PC-3 (cell line): ENCODE results near the gene ETV6. TPM values are rescaled to one million over a fixed set of nuclear protein-coding genes. Genes with fewer than 3 reads are reported as not detected.

Experiments
- ATAC-seq: fragments of 200-7000 bp; cut with Tn5 transposase; 2 replicates; pipeline ENCODE4 v1.9.1; 2020; ENCODE audit warnings: mild to moderate bottlenecking, moderate library complexity
- BruUV-seq: library from RNA; stranded (reverse); fragments of 400-500 nt; replicated peaks from 2 replicates; lab custom pipeline; 2021; lab: Mats Ljungman, UMichigan
- CTCF ChIA-PET: fragments of 300-600 bp; sonication (Branson Sonifier 250); formaldehyde crosslinking; loops from one replicate; lab custom pipeline; 2022; ENCODE audit warnings: antibody characterized with exemption; lab: Charles Lee
- POLR2A ChIA-PET: fragments of 300-600 bp; sonication (Branson Sonifier 250); formaldehyde crosslinking; loops from one replicate; lab custom pipeline; 2022; ENCODE audit warnings: antibody characterized with exemption; ENCODE audit not compliant: unreplicated experiment; lab: Charles Lee
- DNase-seq: peaks from one replicate; pipeline ENCODE4 v3.0.0-alpha.2; 2015
- H2AFZ ChIP-seq: fragments of 300-600 bp; sonication (generic); 2 replicates; pipeline ENCODE4 v1.6.0; 2016; ENCODE audit warnings: antibody characterized with exemption, low read length
- H3F3A ChIP-seq: fragments of 300-600 bp; sonication (generic); one replicate; pipeline ENCODE4 v1.6.0; 2017; ENCODE audit warnings: antibody characterized with exemption, low read length, control low read depth, mild to moderate bottlenecking; ENCODE audit not compliant: unreplicated experiment
- H3K27ac ChIP-seq: fragments of 300-600 bp; sonication (generic); 2 replicates; pipeline ENCODE4 v1.5.1; 2016; ENCODE audit warnings: mild to moderate bottlenecking, low read length
- H3K27me3 ChIP-seq: fragments of 300-600 bp; sonication (generic); 2 replicates; pipeline ENCODE4 v1.6.1; 2016; ENCODE audit warnings: low read length, mixed read lengths
- H3K36me3 ChIP-seq: fragments of 300-600 bp; sonication (generic); 2 replicates; pipeline ENCODE4 v1.6.1; 2016; ENCODE audit warnings: low read depth, mixed run types, low read length, mixed read lengths
- H3K4me1 ChIP-seq: fragments of 300-600 bp; sonication (generic); 2 replicates; pipeline ENCODE4 v1.5.1; 2016; ENCODE audit warnings: low read length; ENCODE audit not compliant: insufficient read depth
- H3K4me2 ChIP-seq: fragments of 300-600 bp; sonication (generic); 2 replicates; pipeline ENCODE4 v1.6.0; 2016; ENCODE audit warnings: low read length
- H3K4me3 ChIP-seq: fragments of 300-600 bp; sonication (generic); 2 replicates; pipeline ENCODE4 v1.5.1; 2016; ENCODE audit warnings: mild to moderate bottlenecking, low read length, mixed read lengths
- H3K79me2 ChIP-seq: fragments of 300-600 bp; sonication (generic); 2 replicates; pipeline ENCODE4 v1.6.1; 2017; ENCODE audit warnings: low read length, mixed read lengths
- H3K9ac ChIP-seq: fragments of 300-600 bp; sonication (generic); 2 replicates; pipeline ENCODE4 v1.6.0; 2016; ENCODE audit warnings: mild to moderate bottlenecking, low read length
- H3K9me2 ChIP-seq: fragments of 300-600 bp; sonication (generic); replicated peaks from 2 replicates; pipeline ENCODE4 v1.6.1; 2016; ENCODE audit warnings: mixed run types, low read length, mixed read lengths
- H3K9me3 ChIP-seq: fragments of 300-600 bp; sonication (generic); 2 replicates; pipeline ENCODE4 v1.6.1; 2016; ENCODE audit warnings: low read length, mixed read lengths
- H4K20me1 ChIP-seq: fragments of 300-600 bp; sonication (generic); 2 replicates; pipeline ENCODE4 v1.6.1; 2016; ENCODE audit warnings: low read length, mixed read lengths
- EZH2 ChIP-seq: fragments of 300-600 bp; sonication (generic); IDR thresholded peaks from one replicate; pipeline ENCODE4 v1.6.1; 2017; ENCODE audit warnings: antibody characterized with exemption, mild to moderate bottlenecking, low read length; ENCODE audit not compliant: unreplicated experiment
- EZH2phosphoT487 ChIP-seq: fragments of 300-600 bp; sonication (generic); IDR thresholded peaks from 2 replicates; pipeline ENCODE4 v1.6.1; 2018; ENCODE audit warnings: mild to moderate bottlenecking, antibody characterized with exemption, low read length, borderline replicate concordance
- intact Hi-C: fragments of 100-400 bp; cut with micrococcal nuclease; formaldehyde crosslinking; loops from 2 replicates; pipeline ENCODE4 v1.9.0; 2023
- total RNA-seq: library from RNA; depleted of rRNA; stranded (reverse); fragments of >200 nt; gene quantifications from 2 replicates; pipeline ENCODE4 v1.2.3, GENCODE V29; 2014
- TF ChIP-seq, protein P1 (sequence below): fragments of 300-600 bp; sonication (generic); conservative IDR thresholded peaks from 2 replicates; pipeline ENCODE4 v1.5.1; 2017; ENCODE audit warnings: antibody characterized with exemption, low read depth, mild to moderate bottlenecking, low read length

The ETV6 gene
- total RNA-seq, 1 experiment from 2014 or later: 5.0 TPM

DNA sequence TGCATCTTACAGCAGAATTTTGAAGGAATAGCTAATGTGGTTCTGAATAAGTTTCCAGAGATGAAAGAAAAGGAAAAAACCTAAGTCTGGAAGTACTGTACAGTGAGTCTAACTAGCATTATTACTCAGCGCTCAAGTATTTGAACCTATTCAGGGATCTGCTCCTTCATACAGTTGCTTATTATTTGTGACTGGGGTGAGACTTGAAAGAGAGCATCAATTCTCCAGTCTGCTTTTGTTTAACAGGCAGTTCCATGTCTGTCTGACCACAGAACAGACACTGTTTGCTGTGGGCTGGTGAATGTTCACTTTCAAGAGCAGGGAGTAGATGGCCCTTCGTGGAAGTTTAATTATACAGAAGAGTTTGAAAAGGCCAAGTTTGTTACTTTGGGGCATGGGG lies 9.3 kb downstream of the ETV6 start:
- Histone ChIP-seq H4K20me1 (no peaks in the 10 kb centered on the region), H3K4me2 (no peak overlapping the region), H3K27ac (no peak overlapping the region), H3F3A (no peaks in the 10 kb centered on the region), H3K27me3 (no peaks in the 10 kb centered on the region), H3K4me3 (no peak overlapping the region), H3K9me2 (no peaks in the 10 kb centered on the region), H3K9me3 (no peaks in the 10 kb centered on the region), H3K4me1 (no peaks in the 10 kb centered on the region), H3K9ac (no peak overlapping the region), H3K36me3 (no peaks in the 10 kb centered on the region), H2AFZ (no peak overlapping the region), H3K79me2 (peaks cover 26% of the 10 kb centered on the region)
- CTCF ChIA-PET: no interaction called here
- TF ChIP-seq, protein P1, sequence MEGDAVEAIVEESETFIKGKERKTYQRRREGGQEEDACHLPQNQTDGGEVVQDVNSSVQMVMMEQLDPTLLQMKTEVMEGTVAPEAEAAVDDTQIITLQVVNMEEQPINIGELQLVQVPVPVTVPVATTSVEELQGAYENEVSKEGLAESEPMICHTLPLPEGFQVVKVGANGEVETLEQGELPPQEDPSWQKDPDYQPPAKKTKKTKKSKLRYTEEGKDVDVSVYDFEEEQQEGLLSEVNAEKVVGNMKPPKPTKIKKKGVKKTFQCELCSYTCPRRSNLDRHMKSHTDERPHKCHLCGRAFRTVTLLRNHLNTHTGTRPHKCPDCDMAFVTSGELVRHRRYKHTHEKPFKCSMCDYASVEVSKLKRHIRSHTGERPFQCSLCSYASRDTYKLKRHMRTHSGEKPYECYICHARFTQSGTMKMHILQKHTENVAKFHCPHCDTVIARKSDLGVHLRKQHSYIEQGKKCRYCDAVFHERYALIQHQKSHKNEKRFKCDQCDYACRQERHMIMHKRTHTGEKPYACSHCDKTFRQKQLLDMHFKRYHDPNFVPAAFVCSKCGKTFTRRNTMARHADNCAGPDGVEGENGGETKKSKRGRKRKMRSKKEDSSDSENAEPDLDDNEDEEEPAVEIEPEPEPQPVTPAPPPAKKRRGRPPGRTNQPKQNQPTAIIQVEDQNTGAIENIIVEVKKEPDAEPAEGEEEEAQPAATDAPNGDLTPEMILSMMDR: no peak
- TF ChIP-seq EZH2phosphoT487: no peak
- no peak for TF ChIP-seq EZH2
- peak; percentile 7 for DNase-seq
- intact Hi-C loops: no loop called here
- no peak for ATAC-seq
- BruUV-seq: no TSS peak
- POLR2A ChIA-PET: no interaction called here

DNA sequence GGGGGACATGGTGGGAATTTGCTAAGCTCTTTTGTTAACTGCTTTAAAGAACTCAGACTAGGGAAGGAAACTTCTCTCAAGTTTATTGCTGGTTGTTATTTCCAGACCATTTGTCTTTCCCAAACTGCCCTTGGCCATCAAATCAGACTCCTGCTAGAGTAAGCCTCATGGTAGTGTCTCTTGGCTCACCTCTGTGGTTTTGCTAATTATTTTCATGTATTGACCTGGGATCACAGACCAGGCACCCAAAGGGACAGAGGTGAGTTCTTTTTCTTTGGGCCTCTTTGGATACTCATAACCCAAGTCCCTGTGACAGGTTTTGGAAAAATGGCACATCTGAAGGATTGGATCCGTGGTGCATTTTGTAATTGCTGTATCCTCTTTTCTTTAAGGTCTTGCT lies 11.2 kb downstream of the ETV6 start:
- CTCF ChIA-PET: interaction anchor here (0.6 kb wide), 1 partner anchor 348 kb away, joined by 5 read pairs; no protein-coding TSS in a partner anchor

DNA sequence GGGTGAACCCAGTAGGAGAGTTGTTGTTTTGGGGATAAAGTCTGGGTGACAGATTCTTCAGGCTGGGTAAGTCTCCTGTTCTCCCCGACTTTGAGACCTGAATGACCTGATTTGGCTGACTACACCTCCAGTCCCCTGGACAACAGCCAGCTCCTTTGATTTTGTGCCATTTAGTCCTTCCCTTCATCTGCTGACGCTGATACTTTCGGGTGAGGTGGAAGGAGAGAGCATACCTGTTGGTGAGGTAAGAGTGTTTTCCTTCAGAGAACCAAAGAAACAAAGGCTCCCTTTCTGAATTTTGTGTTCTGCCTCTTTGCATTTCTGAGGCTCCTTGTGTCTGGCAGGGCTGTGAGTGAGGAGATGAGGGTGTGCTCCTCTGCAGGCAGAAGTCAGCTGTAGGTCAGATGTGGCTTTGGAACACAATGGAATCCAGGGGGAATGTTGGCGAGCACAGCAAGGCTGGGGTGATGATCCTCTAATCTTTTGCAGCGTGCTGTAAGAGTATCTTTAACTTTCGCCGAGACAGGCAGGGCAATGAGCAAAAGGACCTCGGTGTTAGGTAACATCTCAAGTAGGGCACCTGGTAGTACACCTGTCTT lies 12.1 kb downstream of the ETV6 start:
- Histone ChIP-seq H3K36me3 (no peaks in the 10 kb centered on the region), H3F3A (no peaks in the 10 kb centered on the region), H3K4me2 (no peak overlapping the region), H3K27me3 (no peaks in the 10 kb centered on the region), H3K9me3 (no peaks in the 10 kb centered on the region), H3K4me1 (no peaks in the 10 kb centered on the region), H3K4me3 (no peak overlapping the region), H3K9me2 (no peaks in the 10 kb centered on the region), H2AFZ (no peak overlapping the region), H3K9ac (no peak overlapping the region), H4K20me1 (no peaks in the 10 kb centered on the region), H3K27ac (no peak overlapping the region), H3K79me2 (peaks cover 6% of the 10 kb centered on the region; the same call in 1 of the 2 replicates)
- TF ChIP-seq, protein P1: no peak
- TF ChIP-seq EZH2: no peak
- POLR2A ChIA-PET: no interaction called here
- CTCF ChIA-PET: no interaction called here
- DNase-seq (no peak), ATAC-seq (no peak)
- BruUV-seq: no TSS peak
- intact Hi-C loops: no loop called here

More for the DNA sequence above, 11.2 kb downstream of the ETV6 start:
- intact Hi-C loops: no loop called here
- Histone ChIP-seq H4K20me1 (no peaks in the 10 kb centered on the region), H3K4me2 (no peak overlapping the region), H3K36me3 (no peaks in the 10 kb centered on the region), H3K4me1 (no peaks in the 10 kb centered on the region), H2AFZ (no peak overlapping the region), H3K79me2 (peaks cover 11% of the 10 kb centered on the region), H3K27me3 (no peaks in the 10 kb centered on the region), H3K9ac (no peak overlapping the region), H3K9me2 (no peaks in the 10 kb centered on the region), H3K9me3 (no peaks in the 10 kb centered on the region), H3K4me3 (no peak overlapping the region), H3F3A (no peaks in the 10 kb centered on the region), H3K27ac (no peak overlapping the region)
- no peak for ATAC-seq
- POLR2A ChIA-PET: no interaction called here
- DNase-seq: no peak
- TF ChIP-seq, protein P1: no peak
- no peak for TF ChIP-seq EZH2
- no TSS peak for BruUV-seq
